ENCODE measurements around the gene GALNT17. TPM values are rescaled to one million over a fixed set of nuclear protein-coding genes. Genes with fewer than 3 reads are reported as not detected.

The GALNT17 gene
- total RNA-seq, 2 experiments from 2014 or later: not detected

- H3K4me1 Mint-ChIP-seq (ENCODE audit: low read depth): no peaks in the 10 kb centered on the region
- intact Hi-C loops (cut with DNase I, micrococcal nuclease): no loop called here
- H3K4me3 Mint-ChIP-seq: no peak overlapping the region
- Histone ChIP-seq H3K9me3 (ENCODE audit: control insufficient read depth in 1 of 2, insufficient read depth in 1 of 2, low read length in 2 of 2) (peaks cover 0 to 23% of the 10 kb centered on the region in 2 experiments), H3K27me3 (ENCODE audit: control insufficient read depth in 1 of 2, insufficient read depth in 2 of 2, low read length in 2 of 2) (no peaks in the 10 kb centered on the region), H3K4me3 (ENCODE audit: low read length) (no peak overlapping the region), H3K27ac (ENCODE audit: low read depth in 1 of 2, low read length in 2 of 2) (no peak overlapping the region), H3K36me3 (ENCODE audit: insufficient read depth, low read length) (no peaks in the 10 kb centered on the region), H3K4me1 (ENCODE audit: insufficient read depth, low read length) (no peaks in the 10 kb centered on the region)
- ChIA-PET POLR2A (no interaction called here), CTCF (no interaction called here)
- no peak overlapping the region for H3K27ac Mint-ChIP-seq
- H3K9me3 Mint-ChIP-seq: peaks cover 12% of the 10 kb centered on the region
- no peak for ATAC-seq (ENCODE audit: poor library complexity)
- TF ChIP-seq, protein P1, sequence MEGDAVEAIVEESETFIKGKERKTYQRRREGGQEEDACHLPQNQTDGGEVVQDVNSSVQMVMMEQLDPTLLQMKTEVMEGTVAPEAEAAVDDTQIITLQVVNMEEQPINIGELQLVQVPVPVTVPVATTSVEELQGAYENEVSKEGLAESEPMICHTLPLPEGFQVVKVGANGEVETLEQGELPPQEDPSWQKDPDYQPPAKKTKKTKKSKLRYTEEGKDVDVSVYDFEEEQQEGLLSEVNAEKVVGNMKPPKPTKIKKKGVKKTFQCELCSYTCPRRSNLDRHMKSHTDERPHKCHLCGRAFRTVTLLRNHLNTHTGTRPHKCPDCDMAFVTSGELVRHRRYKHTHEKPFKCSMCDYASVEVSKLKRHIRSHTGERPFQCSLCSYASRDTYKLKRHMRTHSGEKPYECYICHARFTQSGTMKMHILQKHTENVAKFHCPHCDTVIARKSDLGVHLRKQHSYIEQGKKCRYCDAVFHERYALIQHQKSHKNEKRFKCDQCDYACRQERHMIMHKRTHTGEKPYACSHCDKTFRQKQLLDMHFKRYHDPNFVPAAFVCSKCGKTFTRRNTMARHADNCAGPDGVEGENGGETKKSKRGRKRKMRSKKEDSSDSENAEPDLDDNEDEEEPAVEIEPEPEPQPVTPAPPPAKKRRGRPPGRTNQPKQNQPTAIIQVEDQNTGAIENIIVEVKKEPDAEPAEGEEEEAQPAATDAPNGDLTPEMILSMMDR (IDR thresholded peaks at IDR 0.05): no peak
- no peaks in the 10 kb centered on the region for H3K36me3 Mint-ChIP-seq (ENCODE audit: low read depth)
- H3K27me3 Mint-ChIP-seq: no peaks in the 10 kb centered on the region
- DNase-seq: no peak
Observed at GRCh38 chr7:71182438-71182935, 50.5 kb downstream of the GALNT17 start.

GRCh38 chr7:71184136-71184535 is 52.2 kb downstream of the GALNT17 start:
- Mint-ChIP-seq H3K27ac (no peak overlapping the region), H3K27me3 (no peaks in the 10 kb centered on the region), H3K36me3 (ENCODE audit: low read depth) (no peaks in the 10 kb centered on the region), H3K4me3 (no peak overlapping the region), H3K4me1 (ENCODE audit: low read depth) (no peaks in the 10 kb centered on the region), H3K9me3 (peaks cover 7% of the 10 kb centered on the region)
- Histone ChIP-seq H3K36me3 (ENCODE audit: insufficient read depth, low read length) (no peaks in the 10 kb centered on the region), H3K27me3 (ENCODE audit: control insufficient read depth in 1 of 2, insufficient read depth in 2 of 2, low read length in 2 of 2) (no peaks in the 10 kb centered on the region), H3K27ac (ENCODE audit: low read depth in 1 of 2, low read length in 2 of 2) (no peak overlapping the region), H3K4me3 (ENCODE audit: low read length) (no peak overlapping the region), H3K9me3 (ENCODE audit: control insufficient read depth in 1 of 2, insufficient read depth in 1 of 2, low read length in 2 of 2) (peaks cover 0 to 23% of the 10 kb centered on the region in 2 experiments), H3K4me1 (ENCODE audit: insufficient read depth, low read length) (no peaks in the 10 kb centered on the region)
- CTCF ChIA-PET: no interaction called here
- ATAC-seq (ENCODE audit: poor library complexity) (no peak), DNase-seq (no peak)
- POLR2A ChIA-PET: interaction anchor here (0.6 kb wide), 1 partner anchor 17 kb away, joined by 3 read pairs; no protein-coding TSS in a partner anchor
- intact Hi-C loops (cut with DNase I, micrococcal nuclease): no loop called here
- TF ChIP-seq, protein P1 (IDR thresholded peaks at IDR 0.05): no peak

- intact Hi-C loops (cut with DNase I, micrococcal nuclease): no loop called here
- no peaks in the 10 kb centered on the region for H3K27me3 Mint-ChIP-seq
Observed at GRCh38 chr7:71184609-71185008, 52.7 kb downstream of the GALNT17 start.

More at GRCh38 chr7:71184609-71185008, 52.7 kb downstream of the GALNT17 start:
- Mint-ChIP-seq H3K9me3 (peaks cover 11% of the 10 kb centered on the region), H3K27ac (no peak overlapping the region), H3K36me3 (ENCODE audit: low read depth) (no peaks in the 10 kb centered on the region), H3K4me1 (ENCODE audit: low read depth) (no peaks in the 10 kb centered on the region), H3K4me3 (no peak overlapping the region)
- no peaks in the 10 kb centered on the region for H3K4me1 ChIP-seq (ENCODE audit: insufficient read depth, low read length)
- TF ChIP-seq, protein P1 (IDR thresholded peaks at IDR 0.05): no peak
- H3K27ac ChIP-seq (ENCODE audit: low read depth in 1 of 2, low read length in 2 of 2): no peak overlapping the region
- no peaks in the 10 kb centered on the region for H3K36me3 ChIP-seq (ENCODE audit: insufficient read depth, low read length)
- H3K27me3 ChIP-seq (ENCODE audit: control insufficient read depth in 1 of 2, insufficient read depth in 2 of 2, low read length in 2 of 2): no peaks in the 10 kb centered on the region
- CTCF ChIA-PET: no interaction called here
- POLR2A ChIA-PET: no interaction called here
- H3K9me3 ChIP-seq (ENCODE audit: control insufficient read depth in 1 of 2, insufficient read depth in 1 of 2, low read length in 2 of 2): peaks cover 0 to 23% of the 10 kb centered on the region in 2 experiments
- ATAC-seq (ENCODE audit: poor library complexity) (no peak), DNase-seq (no peak)
- H3K4me3 ChIP-seq (ENCODE audit: low read length): no peak overlapping the region
